Vagina (tissue), 2 donors: Measurements from ENCODE around the gene SAMD1. TPM values are rescaled to one million over a fixed set of nuclear protein-coding genes. Genes with fewer than 3 reads are reported as not detected.
"Not testable (repeated sequence)": the region's sequence is repeated elsewhere in the genome, so short reads cannot be mapped to it uniquely, and the experiment has no call there.

Experiments
- DNase-seq, 2 donors: peaks; one replicate each; pipeline ENCODE4 v3.0.0-alpha.2; 2017; ENCODE audit errors: extremely low spot score in 2 of 2
- H3K27ac ChIP-seq: fragments of 200-600 bp; sonication (generic); one replicate; pipeline ENCODE4 v1.5.1; 2019
- H3K27me3 ChIP-seq: fragments of 200-600 bp; sonication (generic); one replicate; pipeline ENCODE4 v1.5.1; 2019
- H3K36me3 ChIP-seq, 2 donors: fragments of 200-600 bp; sonication (generic); one replicate each; pipeline ENCODE4 v1.5.1; 2017 to 2019
- H3K4me1 ChIP-seq: fragments of 200-600 bp; sonication (generic); one replicate; pipeline ENCODE4 v1.5.1; 2019
- H3K4me3 ChIP-seq, 2 donors: fragments of 200-600 bp; sonication (generic); 1 replicate in 1 of 2; 2 replicates in 1 of 2; pipeline ENCODE4 v1.5.1; 2016 to 2019
- H3K9me3 ChIP-seq: fragments of 200-600 bp; sonication (generic); one replicate; pipeline ENCODE4 v1.5.1; 2019
- CTCF ChIP-seq, 3 experiments: fragments of 450-650 bp in 2 of 3; fragments of 200-600 bp in 1 of 3; sonication (generic) in 1 of 3; IDR thresholded peaks; one replicate each; pipeline ENCODE4 v1.5.1; 2017 to 2019; ENCODE audit warnings: antibody characterized with exemption in 3 of 3, mild to moderate bottlenecking in 2 of 3, moderate library complexity in 2 of 3
- POLR2A ChIP-seq, 2 donors: fragments of 450-650 bp; IDR thresholded peaks; one replicate each; pipeline ENCODE4 v1.6.1; 2017; ENCODE audit warnings: antibody characterized with exemption in 2 of 2, mild to moderate bottlenecking in 2 of 2, moderate library complexity in 2 of 2
- POLR2AphosphoS5 ChIP-seq, 2 donors: sonication (generic); formaldehyde crosslinking; IDR thresholded peaks; one replicate each; pipeline ENCODE4 v1.9.0; 2017; ENCODE audit warnings: antibody characterized with exemption in 2 of 2, mild to moderate bottlenecking in 2 of 2, low read depth in 1 of 2; ENCODE audit not compliant: insufficient read depth in 1 of 2
- intact Hi-C: fragments of 100-400 bp; cut with DNase I; formaldehyde crosslinking; loops from one replicate; pipeline ENCODE4 v1.15.1; 2023
- total RNA-seq: library from RNA; depleted of rRNA; stranded (reverse); fragments of >200 nt; gene quantifications from one replicate; pipeline ENCODE4 v1.2.3, GENCODE V29; 2016

The SAMD1 gene
- total RNA-seq, 1 donor from 2014 or later: 6.9 TPM

GRCh38 chr19:14053500-14053899, 37.1 kb downstream of the SAMD1 start:
- DNase-seq: no peak
- no peaks in the 10 kb centered on the region for H3K27me3 ChIP-seq
- TF ChIP-seq POLR2AphosphoS5 (IDR thresholded peaks at IDR 0.05; ENCODE audit: insufficient read depth in 1 of 2, low read depth in 1 of 2) (no peak), POLR2A (IDR thresholded peaks at IDR 0.05) (no peak), CTCF (IDR thresholded peaks at IDR 0.05) (no peak)
- no peak overlapping the region for H3K4me3 ChIP-seq
- no peak overlapping the region for H3K27ac ChIP-seq
- H3K9me3 ChIP-seq: no peaks in the 10 kb centered on the region
- peaks cover 6% of the 10 kb centered on the region for H3K4me1 ChIP-seq
- no peaks in the 10 kb centered on the region for H3K36me3 ChIP-seq
- intact Hi-C loops: loop anchor here (5.0 kb wide), 1 partner anchor 166 kb away; no protein-coding TSS in a partner anchor

GRCh38 chr19:14053032-14053431, 37.5 kb downstream of the SAMD1 start:
- Histone ChIP-seq H3K4me3 (no peak overlapping the region), H3K9me3 (no peaks in the 10 kb centered on the region), H3K36me3 (no peaks in the 10 kb centered on the region), H3K4me1 (peaks cover 4% of the 10 kb centered on the region), H3K27ac (no peak overlapping the region), H3K27me3 (no peaks in the 10 kb centered on the region)
- intact Hi-C loops: loop anchor here (5.0 kb wide), 1 partner anchor 166 kb away; no protein-coding TSS in a partner anchor
- DNase-seq: no peak
- TF ChIP-seq POLR2A (IDR thresholded peaks at IDR 0.05) (no peak), POLR2AphosphoS5 (IDR thresholded peaks at IDR 0.05; ENCODE audit: insufficient read depth in 1 of 2, low read depth in 1 of 2) (no peak)

GRCh38 chr19:14052470-14052869, 38.1 kb downstream of the SAMD1 start:
- H3K27ac ChIP-seq: no peak overlapping the region
- no peak overlapping the region for H3K4me3 ChIP-seq
- H3K27me3 ChIP-seq: no peaks in the 10 kb centered on the region
- DNase-seq: no peak
- no peaks in the 10 kb centered on the region for H3K9me3 ChIP-seq
- intact Hi-C loops: loop anchor here (5.0 kb wide), 1 partner anchor 165 kb away; no protein-coding TSS in a partner anchor
- no peaks in the 10 kb centered on the region for H3K4me1 ChIP-seq
- no peaks in the 10 kb centered on the region for H3K36me3 ChIP-seq
- no peak for TF ChIP-seq POLR2AphosphoS5 (IDR thresholded peaks at IDR 0.05; ENCODE audit: insufficient read depth in 1 of 2, low read depth in 1 of 2)
- TF ChIP-seq POLR2A (IDR thresholded peaks at IDR 0.05): no peak
- no peak for TF ChIP-seq CTCF (IDR thresholded peaks at IDR 0.05)

- H3K9me3 ChIP-seq: no peaks in the 10 kb centered on the region
- no peaks in the 10 kb centered on the region for H3K36me3 ChIP-seq
- intact Hi-C loops: loop anchor here (5.0 kb wide), 1 partner anchor 165 kb away; no protein-coding TSS in a partner anchor
- no peak for DNase-seq
- H3K27ac ChIP-seq: no peak overlapping the region
- H3K4me1 ChIP-seq: no peaks in the 10 kb centered on the region
- no peak for TF ChIP-seq CTCF (IDR thresholded peaks at IDR 0.05)
- no peak for TF ChIP-seq POLR2A (IDR thresholded peaks at IDR 0.05)
- no peak for TF ChIP-seq POLR2AphosphoS5 (IDR thresholded peaks at IDR 0.05; ENCODE audit: insufficient read depth in 1 of 2, low read depth in 1 of 2)
- H3K27me3 ChIP-seq: no peaks in the 10 kb centered on the region
- no peak overlapping the region for H3K4me3 ChIP-seq
These were observed 38.6 kb downstream of the SAMD1 start for GRCh38 chr19:14051980-14052379.

- intact Hi-C loops: loop anchor here (5.0 kb wide), 1 partner anchor 164 kb away; no protein-coding TSS in a partner anchor
- H3K27me3 ChIP-seq, DNase-seq, H3K36me3 ChIP-seq, H3K9me3 ChIP-seq, H3K4me1 ChIP-seq, H3K27ac ChIP-seq, H3K4me3 ChIP-seq: not testable (repeated sequence)
These were observed 39.6 kb downstream of the SAMD1 start for GRCh38 chr19:14050961-14051360.

- Histone ChIP-seq H3K4me1 (no peaks in the 10 kb centered on the region), H3K4me3 (no peak overlapping the region), H3K27me3 (no peaks in the 10 kb centered on the region), H3K27ac (no peak overlapping the region), H3K9me3 (no peaks in the 10 kb centered on the region), H3K36me3 (no peaks in the 10 kb centered on the region)
- no peak for DNase-seq
- intact Hi-C loops: loop anchor here (5.0 kb wide), 1 partner anchor 163 kb away; no protein-coding TSS in a partner anchor
- TF ChIP-seq POLR2AphosphoS5 (IDR thresholded peaks at IDR 0.05; ENCODE audit: insufficient read depth in 1 of 2, low read depth in 1 of 2) (no peak), CTCF (IDR thresholded peaks at IDR 0.05) (no peak)
These were observed 40.0 kb downstream of the SAMD1 start for GRCh38 chr19:14050512-14050911.
